Measurements from ENCODE around the gene KIF18B. TPM values are rescaled to one million over a fixed set of nuclear protein-coding genes. Genes with fewer than 3 reads are reported as not detected.

The KIF18B gene
- total RNA-seq, 2 donors from 2014 or later, result 26.5 to 100 TPM

- no peak overlapping the region for H3K4me3 Mint-ChIP-seq
- H3K27ac Mint-ChIP-seq, result no peak overlapping the region
- ATAC-seq, result peak; percentile 84 to 88
- DNase-seq (ENCODE audit: low spot score), result no peak
- peaks cover 11% of the 10 kb centered on the region for H3K36me3 Mint-ChIP-seq
- H3K4me1 Mint-ChIP-seq (ENCODE audit: low read depth in 2 of 2), result peaks cover 5 to 9% of the 10 kb centered on the region in 2 donors
- H3K9me3 Mint-ChIP-seq, result no peaks in the 10 kb centered on the region
- no peaks in the 10 kb centered on the region for H3K27me3 Mint-ChIP-seq
These were observed 59.3 kb downstream of the KIF18B start for GRCh38 chr17:44887971-44888954.

- H3K27ac Mint-ChIP-seq, result no peak overlapping the region
- peaks cover 21% of the 10 kb centered on the region for H3K36me3 Mint-ChIP-seq
- no peak for ATAC-seq
- H3K4me3 Mint-ChIP-seq, result no peak overlapping the region
- no peaks in the 10 kb centered on the region for H3K9me3 Mint-ChIP-seq
- peaks cover 5 to 11% of the 10 kb centered on the region in 2 donors for H3K4me1 Mint-ChIP-seq (ENCODE audit: low read depth in 2 of 2)
- DNase-seq (ENCODE audit: low spot score), result no peak
- H3K27me3 Mint-ChIP-seq, result no peaks in the 10 kb centered on the region
These were observed 60.6 kb downstream of the KIF18B start for GRCh38 chr17:44887016-44887415.

- DNase-seq (ENCODE audit: low spot score) (no peak), ATAC-seq (no peak)
- Mint-ChIP-seq H3K27me3 (no peaks in the 10 kb centered on the region), H3K36me3 (peaks cover 27% of the 10 kb centered on the region), H3K4me1 (ENCODE audit: low read depth in 2 of 2) (peaks cover 0 to 7% of the 10 kb centered on the region in 2 donors), H3K27ac (no peak overlapping the region), H3K4me3 (no peak overlapping the region), H3K9me3 (no peaks in the 10 kb centered on the region)
These were observed 62.6 kb downstream of the KIF18B start for GRCh38 chr17:44884941-44885340.

GRCh38 chr17:44881145-44881544 is 66.4 kb downstream of the KIF18B start:
- no peak overlapping the region for H3K4me3 Mint-ChIP-seq
- peaks cover 34% of the 10 kb centered on the region for H3K36me3 Mint-ChIP-seq
- no peak for DNase-seq (ENCODE audit: low spot score)
- no peak for ATAC-seq
- H3K27me3 Mint-ChIP-seq, result no peaks in the 10 kb centered on the region
- no peaks in the 10 kb centered on the region for H3K9me3 Mint-ChIP-seq
- H3K27ac Mint-ChIP-seq, result no peak overlapping the region
- peaks cover 0 to 3% of the 10 kb centered on the region in 2 donors for H3K4me1 Mint-ChIP-seq (ENCODE audit: low read depth in 2 of 2)

GRCh38 chr17:44880062-44880461 is 67.5 kb downstream of the KIF18B start:
- peaks cover 0 to 3% of the 10 kb centered on the region in 2 donors for H3K4me1 Mint-ChIP-seq (ENCODE audit: low read depth in 2 of 2)
- ATAC-seq (no peak), DNase-seq (ENCODE audit: low spot score) (no peak)
- no peak overlapping the region for H3K27ac Mint-ChIP-seq
- H3K27me3 Mint-ChIP-seq, result no peaks in the 10 kb centered on the region
- peaks cover 38% of the 10 kb centered on the region for H3K36me3 Mint-ChIP-seq
- no peaks in the 10 kb centered on the region for H3K9me3 Mint-ChIP-seq
- no peak overlapping the region for H3K4me3 Mint-ChIP-seq

GRCh38 chr17:44879376-44879775 is 68.2 kb downstream of the KIF18B start:
- H3K36me3 Mint-ChIP-seq, result peaks cover 38% of the 10 kb centered on the region
- no peaks in the 10 kb centered on the region for H3K27me3 Mint-ChIP-seq
- DNase-seq (ENCODE audit: low spot score), result no peak
- peaks cover 0 to 3% of the 10 kb centered on the region in 2 donors for H3K4me1 Mint-ChIP-seq (ENCODE audit: low read depth in 2 of 2)
- no peaks in the 10 kb centered on the region for H3K9me3 Mint-ChIP-seq
- no peak overlapping the region for H3K4me3 Mint-ChIP-seq
- H3K27ac Mint-ChIP-seq, result no peak overlapping the region
- ATAC-seq, result no peak

- no peak for DNase-seq (ENCODE audit: low spot score)
- Mint-ChIP-seq H3K27me3 (no peaks in the 10 kb centered on the region), H3K4me1 (ENCODE audit: low read depth in 2 of 2) (peaks cover 0 to 3% of the 10 kb centered on the region in 2 donors), H3K4me3 (no peak overlapping the region), H3K9me3 (no peaks in the 10 kb centered on the region), H3K27ac (no peak overlapping the region), H3K36me3 (peaks cover 36% of the 10 kb centered on the region)
- no peak for ATAC-seq
These were observed 68.8 kb downstream of the KIF18B start for GRCh38 chr17:44878627-44879221.

- H3K27me3 Mint-ChIP-seq, result no peaks in the 10 kb centered on the region
- ATAC-seq, result no peak
- H3K4me3 Mint-ChIP-seq, result no peak overlapping the region
- H3K4me1 Mint-ChIP-seq (ENCODE audit: low read depth in 2 of 2), result no peaks in the 10 kb centered on the region
- H3K9me3 Mint-ChIP-seq, result no peaks in the 10 kb centered on the region
- no peak for DNase-seq (ENCODE audit: low spot score)
- H3K27ac Mint-ChIP-seq, result no peak overlapping the region
- H3K36me3 Mint-ChIP-seq, result peaks cover 27% of the 10 kb centered on the region
These were observed 70.5 kb downstream of the KIF18B start for GRCh38 chr17:44877121-44877520.

- H3K9me3 Mint-ChIP-seq, result no peaks in the 10 kb centered on the region
- no peak overlapping the region for H3K27ac Mint-ChIP-seq
- no peak for ATAC-seq
- H3K36me3 Mint-ChIP-seq, result peaks cover 24% of the 10 kb centered on the region
- H3K27me3 Mint-ChIP-seq, result no peaks in the 10 kb centered on the region
- H3K4me1 Mint-ChIP-seq (ENCODE audit: low read depth in 2 of 2), result no peaks in the 10 kb centered on the region
- no peak for DNase-seq (ENCODE audit: low spot score)
- no peak overlapping the region for H3K4me3 Mint-ChIP-seq
These were observed 71.8 kb downstream of the KIF18B start for GRCh38 chr17:44875761-44876160.

Other genes starting within 250 kb of the KIF18B start
- 10 to 100 TPM; 18.0 to 48.1 TPM for gene DBF4B, start 239.1 kb downstream of the KIF18B start, total RNA-seq
- gene ADAM11, start 188.8 kb downstream of the KIF18B start, total RNA-seq, result under 1 TPM; 0.31 to 0.53 TPM
- gene GJC1, start 117.5 kb downstream of the KIF18B start, total RNA-seq, result 1 to 10 TPM; 1.4 to 2.5 TPM
- not detected for gene HIGD1B, start 99.9 kb downstream of the KIF18B start, total RNA-seq
- 100 to 1,000 TPM; 192 to 232 TPM for gene EFTUD2, start 48.3 kb downstream of the KIF18B start, total RNA-seq
- gene GFAP, start 32.3 kb downstream of the KIF18B start, total RNA-seq, result not detected
- gene C1QL1, start 20.5 kb upstream of the KIF18B start, total RNA-seq, result not detected
- gene DCAKD, start 103.9 kb upstream of the KIF18B start, total RNA-seq, result 10 to 100 TPM; 17.9 to 36.4 TPM
- 100 to 1,000 TPM; 147 to 161 TPM for gene NMT1, start 113.5 kb upstream of the KIF18B start, total RNA-seq
- 1 to 10 TPM; 2.7 to 5.9 TPM for gene PLCD3, start 184.7 kb upstream of the KIF18B start, total RNA-seq
- gene ACBD4, start 187.9 kb upstream of the KIF18B start, total RNA-seq, result 10 to 100 TPM in 1 of 2 donors, 1 to 10 TPM in 1; 8.3 to 14.8 TPM
- gene HEXIM1, start 200.7 kb upstream of the KIF18B start, total RNA-seq, result 10 to 100 TPM; 48.0 to 66.9 TPM
- 10 to 100 TPM in 1 of 2 donors, 1 to 10 TPM in 1; 6.1 to 10.7 TPM for gene HEXIM2, start 214.1 kb upstream of the KIF18B start, total RNA-seq

Data from natural killer cell treated with Interleukin-12 subunit alpha and Interleukin-12 subunit beta and Interleukin-15 and Interleukin-18, amount 100 ng/mL, for 72 hours (primary cell).